HG03558 (cell line): ENCODE results near the gene MITF.

Source experiments
- ATAC-seq: cut with Tn5 transposase; IDR thresholded peaks from one replicate; pipeline ENCODE4 v1.9.1; 2021; ENCODE audit warnings: moderate number of reproducible peaks; ENCODE audit not compliant: unreplicated experiment; ENCODE audit errors: extremely low read depth

Gene MITF

GRCh38 chr3:69739204-69740102 is at the start of gene MITF:
MITF (plus strand) TSS chr3:69739464; CDS start chr3:69739598, 134 bp downstream.
- peak; percentile 97 for ATAC-seq

GRCh38 chr3:69691860-69692259 is 47.4 kb upstream of the MITF start:
- no peak for ATAC-seq

GRCh38 chr3:69692761-69693160 is 46.5 kb upstream of the MITF start:
- ATAC-seq, result no peak

DNA sequence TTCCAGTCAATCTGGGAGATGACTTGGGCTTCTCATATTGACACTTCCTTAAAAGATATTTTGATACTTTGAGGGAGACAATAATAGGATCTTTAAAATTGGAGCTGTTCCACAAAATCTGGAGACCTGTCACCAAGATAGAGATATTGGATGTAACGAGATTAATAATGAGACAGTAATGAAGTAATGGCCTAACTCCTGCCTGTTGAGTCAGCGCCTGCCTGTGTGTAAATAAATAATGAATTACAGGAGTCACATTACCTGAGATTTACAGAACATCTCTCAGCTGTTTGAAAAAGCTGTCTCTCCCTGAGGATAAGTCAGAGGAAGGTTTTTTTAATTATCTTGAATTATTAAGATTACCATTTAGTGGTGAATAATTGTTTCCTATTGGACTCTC is 43.8 kb upstream of the MITF start:
- ATAC-seq, result no peak

- ATAC-seq, result no peak
These were observed 43.3 kb upstream of the MITF start for GRCh38 chr3:69695933-69696332.

- ATAC-seq, result no peak
These were observed 42.9 kb upstream of the MITF start for GRCh38 chr3:69696367-69696766.

GRCh38 chr3:69697381-69697780 is 41.9 kb upstream of the MITF start:
- no peak for ATAC-seq

GRCh38 chr3:69698728-69699127 is 40.5 kb upstream of the MITF start:
- no peak for ATAC-seq

- ATAC-seq, result no peak
These were observed 40.1 kb upstream of the MITF start for GRCh38 chr3:69699183-69699582.

GRCh38 chr3:69700949-69701348 is 38.3 kb upstream of the MITF start:
- no peak for ATAC-seq

GRCh38 chr3:69710153-69710977 is 28.9 kb upstream of the MITF start:
- no peak for ATAC-seq

- no peak for ATAC-seq
These were observed 27.0 kb upstream of the MITF start for GRCh38 chr3:69712269-69712668.

- no peak for ATAC-seq
These were observed 26.3 kb upstream of the MITF start for GRCh38 chr3:69712933-69713332.

- ATAC-seq, result no peak
These were observed 24.1 kb upstream of the MITF start for GRCh38 chr3:69715204-69715603.

GRCh38 chr3:69716119-69716518 is 23.1 kb upstream of the MITF start:
- ATAC-seq, result no peak

GRCh38 chr3:69718866-69719586 is 20.2 kb upstream of the MITF start:
- no peak for ATAC-seq

DNA sequence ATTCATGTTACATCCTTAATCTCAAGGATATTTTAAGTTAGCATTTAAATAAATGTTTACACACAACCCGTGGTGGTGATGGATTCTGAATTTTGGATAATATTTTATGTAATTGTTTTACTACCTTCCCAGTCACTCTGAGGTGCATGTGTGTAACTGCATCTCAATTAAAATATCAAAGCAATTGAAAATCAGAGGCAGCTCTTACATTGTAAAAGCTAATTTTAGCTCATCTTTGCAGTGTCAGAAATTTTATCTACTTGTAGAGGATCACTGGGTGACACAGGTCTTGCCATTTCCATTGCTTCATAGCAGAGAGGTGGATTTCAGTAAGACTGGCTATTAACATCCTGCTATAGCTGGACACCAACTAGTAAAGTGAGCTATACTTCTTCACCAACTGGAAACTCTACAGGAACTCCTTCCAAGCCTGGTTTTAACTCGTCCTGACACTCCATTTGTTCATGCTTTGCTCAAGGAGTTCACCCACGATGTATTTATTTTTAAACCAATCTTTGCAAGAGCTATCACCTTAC is 19.6 kb upstream of the MITF start:
- no peak for ATAC-seq

- ATAC-seq, result no peak
These were observed 18.4 kb upstream of the MITF start for GRCh38 chr3:69720824-69721223.

- ATAC-seq, result no peak
These were observed 15.9 kb upstream of the MITF start for GRCh38 chr3:69723389-69723788.

DNA sequence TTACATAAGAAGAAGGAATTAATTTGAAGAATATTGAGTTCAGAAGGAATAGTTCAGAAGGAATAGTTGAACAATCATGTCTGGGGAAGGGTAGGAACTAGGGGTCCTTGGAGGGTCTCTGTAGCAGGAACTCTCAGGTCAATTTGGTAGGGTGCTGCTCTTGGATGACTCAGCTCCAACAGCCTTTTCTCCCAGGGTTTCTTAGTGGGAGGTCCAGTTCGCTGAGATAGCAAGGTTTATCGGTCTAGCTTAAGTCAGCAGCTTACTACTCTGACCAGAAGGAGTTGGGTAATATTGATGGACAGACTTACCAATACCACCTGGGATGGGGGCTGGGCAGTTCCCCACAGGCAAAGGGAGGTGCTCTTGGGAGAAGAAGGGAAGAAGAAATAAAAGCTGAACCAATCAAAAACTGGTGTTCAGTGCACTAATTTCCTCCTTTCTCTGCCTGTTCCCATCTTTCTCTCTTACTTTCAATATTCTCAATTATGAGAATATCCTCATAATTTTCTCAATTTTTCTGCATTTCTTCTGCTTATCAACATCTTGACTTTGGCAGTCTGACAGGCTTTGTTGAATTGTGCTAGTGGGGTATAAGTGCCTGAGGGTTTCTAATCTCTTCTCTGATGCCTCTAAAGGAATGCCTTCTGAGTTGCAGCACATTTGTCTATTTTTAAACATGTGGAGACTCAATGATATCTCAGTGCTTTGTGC is 14.4 kb upstream of the MITF start:
- ATAC-seq, result no peak
